ES-I3 (cell line): ENCODE measurements around the gene BET1.

Source experiments
- H3K36me3 ChIP-seq: 2 replicates; pipeline ENCODE4 v1.6.1; 2013; ENCODE audit warnings: mild to moderate bottlenecking, low read length, control low read depth, moderate library complexity; ENCODE audit not compliant: insufficient read depth
- H3K4me1 ChIP-seq: 2 replicates; pipeline ENCODE4 v1.6.1; 2013; ENCODE audit warnings: mild to moderate bottlenecking, control low read depth, low read length; ENCODE audit not compliant: insufficient read depth
- H3K9ac ChIP-seq: 2 replicates; pipeline ENCODE4 v1.6.1; 2013; ENCODE audit warnings: low read depth, mild to moderate bottlenecking, low read length, moderate library complexity
- H3K9me3 ChIP-seq: 2 replicates; pipeline ENCODE4 v1.6.1; 2013; ENCODE audit warnings: mild to moderate bottlenecking, low read length, moderate library complexity; ENCODE audit not compliant: control insufficient read depth, insufficient read depth

The BET1 gene

DNA sequence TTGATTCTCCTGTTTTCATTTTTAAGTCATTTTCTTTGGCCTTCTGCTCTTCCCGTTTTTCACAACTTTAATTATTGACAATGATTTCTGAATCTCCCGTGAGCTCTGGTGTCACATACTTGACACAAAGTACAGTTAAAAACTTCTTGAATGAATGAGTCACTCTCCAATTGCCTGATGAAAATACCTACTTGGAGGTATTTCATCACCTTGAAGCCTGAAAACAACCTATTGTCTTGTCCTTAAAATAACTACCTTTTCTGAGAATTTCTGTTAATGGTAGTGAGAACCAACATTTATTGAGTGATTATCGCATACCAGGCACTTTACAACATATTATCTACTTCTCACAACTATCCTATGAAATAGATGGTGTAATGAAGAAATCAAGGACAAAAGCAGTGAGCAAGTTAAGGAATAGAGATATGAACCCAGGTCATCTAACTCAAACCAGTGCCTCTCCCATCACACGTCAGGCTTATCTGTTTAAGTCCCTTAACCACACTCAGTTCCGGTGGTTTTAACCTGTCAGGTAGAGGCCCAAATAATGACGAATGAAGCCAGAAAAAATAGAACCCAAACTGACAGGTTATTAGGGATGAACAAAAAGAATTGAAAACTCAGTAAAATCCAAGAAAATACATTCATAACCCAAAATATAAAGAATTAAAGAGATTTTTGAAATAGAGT, 11.6 kb downstream of the BET1 start:
- Histone ChIP-seq H3K9me3 (no peaks in the 10 kb centered on the region), H3K36me3 (0 out of 2 replicates have a peak, but pooled peaks cover 2% of the 10 kb centered on the region), H3K4me1 (no peaks in the 10 kb centered on the region), H3K9ac (no peak overlapping the region)

DNA sequence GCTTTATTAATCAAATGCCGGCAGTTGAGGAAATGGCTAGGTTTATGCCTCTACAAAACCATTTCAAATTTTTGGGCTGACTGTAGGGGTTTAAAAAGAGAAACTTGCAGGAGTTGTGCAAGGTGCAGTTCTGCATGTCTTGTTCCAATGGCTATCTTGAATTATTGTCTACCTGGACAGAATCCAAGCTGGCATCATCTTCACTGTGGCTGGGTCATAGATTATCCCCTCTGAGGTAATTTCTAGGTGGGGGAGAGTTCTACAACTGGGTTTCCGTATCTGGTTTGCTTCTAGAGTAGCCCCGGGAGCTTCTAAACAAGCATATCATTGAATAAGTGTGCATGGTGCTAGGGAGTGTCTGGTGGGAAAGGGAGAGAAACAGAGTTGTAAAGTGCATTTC, 16.9 kb downstream of the BET1 start:
- H3K36me3 ChIP-seq = 0 out of 2 replicates have a peak, but pooled peaks cover 2% of the 10 kb centered on the region
- H3K9ac ChIP-seq = no peak overlapping the region
- H3K4me1 ChIP-seq = peaks cover 6% of the 10 kb centered on the region; the same call in 1 of the 2 replicates
- no peaks in the 10 kb centered on the region for H3K9me3 ChIP-seq

DNA sequence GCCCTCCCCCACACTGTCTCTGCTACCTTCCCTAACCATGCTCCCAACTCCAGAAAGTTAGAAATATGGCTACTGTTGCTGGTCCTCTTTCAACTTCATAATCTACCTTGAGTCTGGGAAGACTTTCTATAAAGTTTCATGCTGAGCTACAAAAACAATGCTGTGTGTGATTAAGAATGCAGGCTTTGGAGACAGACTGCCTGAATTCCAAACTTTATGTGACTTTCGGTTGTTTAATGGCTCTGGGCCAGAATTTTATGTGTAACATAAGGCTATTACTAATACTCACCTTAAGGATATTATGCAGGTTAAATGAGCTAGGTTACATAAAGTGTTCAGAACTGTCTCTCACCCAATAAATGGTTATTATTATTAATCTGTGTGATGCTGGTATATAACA, 19.1 kb downstream of the BET1 start:
- peaks cover 21% of the 10 kb centered on the region; the same call in 1 of the 2 replicates for H3K4me1 ChIP-seq
- no peak overlapping the region for H3K9ac ChIP-seq
- no peaks in the 10 kb centered on the region for H3K9me3 ChIP-seq
- no peaks in the 10 kb centered on the region for H3K36me3 ChIP-seq

DNA sequence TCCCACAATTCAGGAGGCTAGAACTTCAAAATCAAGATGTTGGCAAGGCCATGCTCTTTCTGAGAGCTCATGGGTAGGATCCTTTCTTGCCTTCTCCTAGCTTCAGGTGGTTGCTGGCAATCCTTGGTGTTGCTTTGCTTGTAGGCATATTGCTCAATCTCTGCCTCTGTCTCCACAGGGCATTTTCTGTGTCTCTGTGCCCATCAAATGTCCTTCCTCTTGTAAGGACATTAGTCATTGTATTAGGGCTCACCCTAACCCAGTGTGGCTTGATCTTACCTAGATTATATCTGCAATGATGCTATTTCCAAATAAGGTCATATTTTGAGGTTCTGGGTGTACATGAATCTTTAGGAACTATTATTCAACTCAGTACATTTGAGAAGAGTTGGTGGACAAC, 20.1 kb downstream of the BET1 start:
- Histone ChIP-seq H3K4me1 (peaks cover 21% of the 10 kb centered on the region; the same call in 1 of the 2 replicates), H3K9ac (no peak overlapping the region), H3K9me3 (no peaks in the 10 kb centered on the region), H3K36me3 (no peaks in the 10 kb centered on the region)

DNA sequence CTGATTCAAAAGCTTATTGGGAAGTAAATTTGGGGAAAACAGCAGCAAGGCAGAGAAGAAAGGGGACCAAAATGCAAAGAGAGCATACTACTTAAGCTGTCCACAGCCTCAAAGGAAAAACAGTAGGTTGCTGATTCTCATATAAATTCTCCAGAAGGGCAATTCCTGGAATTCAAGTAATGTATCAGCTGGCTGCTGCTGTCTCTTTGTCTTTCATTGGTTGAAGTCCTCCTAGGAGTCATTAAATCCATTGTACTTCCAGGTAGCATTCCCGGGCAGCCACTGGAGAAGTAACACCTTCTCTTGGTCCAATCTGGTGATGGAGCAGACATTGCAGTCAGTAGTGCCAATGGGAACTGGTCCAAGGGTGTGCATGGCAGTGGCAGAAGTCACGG, 22.7 kb downstream of the BET1 start:
- no peaks in the 10 kb centered on the region for H3K9me3 ChIP-seq
- peaks cover 22% of the 10 kb centered on the region; the same call in 1 of the 2 replicates for H3K4me1 ChIP-seq
- no peaks in the 10 kb centered on the region for H3K36me3 ChIP-seq
- H3K9ac ChIP-seq = no peak overlapping the region

DNA sequence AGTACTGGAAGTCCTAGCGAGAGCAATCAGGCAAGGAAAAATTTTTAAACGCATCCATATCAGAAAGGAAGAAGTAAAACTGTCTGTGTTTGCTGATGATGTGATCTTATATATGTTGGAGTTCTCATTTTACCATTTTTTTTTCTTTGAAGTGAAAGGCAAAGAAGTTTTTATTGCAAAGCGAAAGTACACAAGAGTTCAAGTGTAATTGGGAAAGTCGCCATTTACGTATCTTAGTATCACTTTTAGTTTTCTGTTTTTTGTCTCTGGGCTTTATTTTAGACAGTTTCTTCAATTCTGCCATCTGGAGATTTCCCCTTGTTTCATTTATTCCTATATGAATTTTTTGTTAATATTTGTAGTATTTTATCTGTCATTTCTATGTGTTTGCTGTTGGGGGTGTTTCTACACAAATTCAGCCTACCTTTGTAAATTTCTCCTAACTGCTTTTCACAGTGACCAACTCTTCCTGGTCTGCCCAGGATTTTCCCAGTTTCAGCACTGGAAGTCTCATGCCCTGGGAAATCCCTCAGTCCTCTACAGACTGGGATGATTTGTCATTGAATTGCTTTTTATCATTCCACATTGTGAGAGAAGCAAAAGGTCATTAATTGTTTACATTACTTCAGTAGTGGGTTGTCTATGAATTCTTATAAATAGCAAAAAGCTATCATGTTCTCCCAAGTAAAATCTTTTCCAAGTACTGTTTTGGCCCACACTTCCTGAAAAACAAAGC, 23.2 kb downstream of the BET1 start:
- peaks cover 19% of the 10 kb centered on the region; the same call in 1 of the 2 replicates for H3K4me1 ChIP-seq
- H3K9me3 ChIP-seq = no peaks in the 10 kb centered on the region
- H3K36me3 ChIP-seq = no peaks in the 10 kb centered on the region
- H3K9ac ChIP-seq = no peak overlapping the region

DNA sequence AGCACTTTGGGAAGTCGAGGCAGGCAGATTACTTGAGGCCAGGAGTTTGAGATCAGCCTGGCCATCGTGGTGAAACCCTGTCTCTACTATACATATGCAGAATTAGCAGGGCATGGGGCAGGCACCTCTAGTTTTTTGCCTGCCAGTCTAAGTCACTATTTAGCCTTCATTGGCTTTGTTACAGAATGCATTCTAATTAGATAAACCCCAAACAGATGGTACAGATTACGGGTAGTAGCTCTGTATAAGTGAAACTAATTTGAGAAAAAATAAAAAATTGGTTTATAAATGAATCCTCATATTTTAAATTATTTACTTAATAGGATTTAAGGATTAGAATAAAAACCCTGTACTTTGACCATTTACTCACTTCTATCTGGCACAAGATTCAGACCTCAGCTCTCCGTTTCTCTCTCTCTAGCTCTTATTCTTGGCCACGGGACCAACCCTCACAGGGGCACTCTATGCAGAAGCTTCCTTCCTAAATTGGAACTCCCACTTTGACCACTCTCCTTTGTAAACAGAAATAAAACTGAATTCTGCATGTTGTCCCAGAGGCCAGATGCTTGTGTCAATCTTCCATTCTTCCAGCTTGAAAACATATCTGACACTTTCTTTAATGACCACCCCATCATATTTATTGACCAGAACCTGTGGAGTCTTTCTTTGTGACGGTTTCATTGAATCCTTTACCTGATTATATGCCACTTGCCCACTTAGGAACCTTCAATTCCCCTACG, 26.8 kb downstream of the BET1 start:
- Histone ChIP-seq H3K4me1 (peaks cover 19% of the 10 kb centered on the region; the same call in 1 of the 2 replicates), H3K9me3 (no peaks in the 10 kb centered on the region), H3K36me3 (no peaks in the 10 kb centered on the region), H3K9ac (no peak overlapping the region)

DNA sequence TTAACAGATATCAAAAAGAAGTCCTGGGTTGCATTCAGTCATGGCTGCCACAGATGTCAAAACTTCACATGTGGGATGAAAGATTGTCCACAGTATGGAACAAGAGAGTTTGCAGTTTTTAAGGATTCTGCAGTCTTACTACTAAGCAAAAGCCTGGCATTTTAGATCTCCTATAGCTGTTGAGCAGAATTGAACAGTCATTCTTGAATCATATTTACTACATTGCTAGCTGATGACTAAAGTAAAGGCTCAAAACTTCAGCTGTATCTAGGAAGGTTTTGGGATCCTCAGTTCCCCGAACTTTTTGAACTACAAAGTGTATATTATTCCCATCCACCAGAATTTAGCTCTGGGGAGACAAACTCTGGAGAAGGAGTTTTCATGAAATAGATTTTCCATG, 31.0 kb downstream of the BET1 start:
- H3K9me3 ChIP-seq = no peaks in the 10 kb centered on the region
- H3K4me1 ChIP-seq = peaks cover 5% of the 10 kb centered on the region; the same call in 1 of the 2 replicates
- H3K36me3 ChIP-seq = no peaks in the 10 kb centered on the region
- H3K9ac ChIP-seq = no peak overlapping the region

DNA sequence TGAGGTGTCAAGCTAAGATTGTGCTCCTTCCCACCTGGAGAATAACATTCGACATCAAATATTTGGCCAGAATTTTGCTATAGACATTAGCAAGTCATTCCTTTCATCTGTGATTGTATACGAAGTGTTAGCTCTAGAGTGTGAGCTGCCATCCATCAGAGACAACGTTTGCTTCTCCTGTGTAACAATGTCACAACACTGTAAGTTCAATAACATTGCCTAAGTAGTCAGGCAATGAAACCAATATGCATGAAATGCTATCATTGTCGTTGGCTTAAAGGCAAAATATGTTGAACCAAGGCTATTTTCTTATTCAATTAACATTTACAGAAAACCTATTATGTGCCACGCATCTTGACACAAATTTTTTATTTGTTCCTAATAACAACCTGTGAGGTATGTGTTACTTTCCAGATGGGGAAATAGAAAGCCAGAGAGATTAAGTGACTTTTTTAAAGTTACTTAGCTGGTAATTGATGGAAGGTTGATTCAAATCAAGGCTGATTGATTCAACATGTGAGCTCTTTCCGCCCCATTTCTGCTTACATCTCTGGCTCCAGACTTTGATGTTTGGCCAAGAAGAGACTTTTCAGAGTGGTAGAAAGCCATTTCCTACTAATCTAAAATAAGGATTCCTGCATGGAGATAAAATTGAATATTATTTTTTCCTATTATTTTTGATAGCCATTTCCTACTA, 32.0 kb downstream of the BET1 start:
- H3K9me3 ChIP-seq = no peaks in the 10 kb centered on the region
- no peaks in the 10 kb centered on the region for H3K36me3 ChIP-seq
- H3K9ac ChIP-seq = no peak overlapping the region
- H3K4me1 ChIP-seq = peaks cover 5% of the 10 kb centered on the region; the same call in 1 of the 2 replicates

DNA sequence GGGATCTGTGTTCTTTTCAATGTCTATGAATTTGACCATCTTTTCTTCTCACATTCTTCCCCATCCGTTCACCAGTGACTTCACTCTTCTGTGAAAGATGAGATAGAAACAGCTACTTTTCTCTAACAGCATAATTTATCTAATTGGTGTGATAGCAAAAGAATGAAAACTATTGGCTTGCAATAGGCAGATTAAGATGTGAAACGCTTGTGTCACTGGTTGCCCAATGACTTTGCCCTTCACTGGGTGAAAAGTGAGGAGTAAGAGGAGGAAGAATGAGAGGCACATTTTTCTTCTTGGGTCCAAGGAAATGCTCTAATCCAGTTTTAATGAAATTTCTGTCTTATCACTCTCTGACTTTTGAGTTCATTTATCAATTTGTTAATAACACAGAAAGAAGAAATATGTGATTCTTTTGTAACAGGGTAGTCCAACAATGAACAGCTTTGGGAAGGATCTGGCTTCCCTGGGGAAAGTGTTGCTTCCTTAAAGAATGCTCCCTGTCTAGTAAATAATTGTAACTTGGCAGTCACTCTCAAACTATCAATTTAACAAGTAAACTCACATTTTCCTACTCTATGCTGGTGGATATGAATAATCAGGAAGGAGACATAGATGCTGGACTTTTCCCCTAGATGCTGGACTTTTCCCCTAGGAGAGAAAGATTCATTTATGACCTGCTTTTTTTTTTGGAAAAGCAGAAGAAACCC, 35.1 kb downstream of the BET1 start:
- Histone ChIP-seq H3K9ac (no peak overlapping the region), H3K36me3 (no peaks in the 10 kb centered on the region), H3K9me3 (no peaks in the 10 kb centered on the region), H3K4me1 (no peaks in the 10 kb centered on the region)

DNA sequence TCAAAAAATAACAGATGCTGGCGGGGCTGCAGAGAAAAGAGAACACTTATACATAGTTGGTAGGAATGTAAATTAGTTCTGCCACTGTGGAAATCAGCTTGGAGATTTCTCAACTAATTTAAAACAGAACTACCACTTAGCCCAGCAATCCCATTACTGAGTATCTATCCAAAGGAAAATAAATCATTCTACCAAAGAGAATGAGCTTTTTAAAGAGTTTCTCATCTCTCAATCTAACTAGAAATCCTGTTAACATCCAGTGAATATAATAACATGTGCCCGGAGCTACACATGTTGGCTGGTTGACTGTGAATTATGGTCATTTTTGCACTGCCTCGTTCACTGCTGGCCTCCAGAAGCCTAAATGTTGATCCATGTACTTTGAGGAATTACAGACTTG, 39.3 kb downstream of the BET1 start:
- no peak overlapping the region for H3K9ac ChIP-seq
- H3K4me1 ChIP-seq = no peaks in the 10 kb centered on the region
- no peaks in the 10 kb centered on the region for H3K9me3 ChIP-seq
- H3K36me3 ChIP-seq = no peaks in the 10 kb centered on the region

DNA sequence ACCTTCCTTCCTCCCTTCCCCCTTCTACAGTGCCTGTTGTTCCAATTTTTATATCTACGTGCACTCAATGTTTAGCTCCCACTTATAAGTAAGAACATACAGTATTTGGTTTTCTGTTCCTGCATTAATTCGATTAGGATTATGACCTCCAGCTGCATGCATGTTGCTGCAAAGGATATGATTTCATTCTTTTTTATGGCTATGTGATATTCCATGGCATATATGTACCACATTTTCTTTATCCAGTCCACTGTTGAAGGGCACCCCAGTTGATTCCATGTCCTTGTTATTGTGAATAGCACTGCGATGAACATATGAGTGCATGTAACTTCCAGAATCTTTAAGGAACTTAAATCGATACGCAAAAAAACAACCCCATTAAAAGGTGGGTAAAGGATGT, 39.9 kb downstream of the BET1 start:
- H3K9ac ChIP-seq = no peak overlapping the region
- H3K4me1 ChIP-seq = no peaks in the 10 kb centered on the region
- no peaks in the 10 kb centered on the region for H3K9me3 ChIP-seq

DNA sequence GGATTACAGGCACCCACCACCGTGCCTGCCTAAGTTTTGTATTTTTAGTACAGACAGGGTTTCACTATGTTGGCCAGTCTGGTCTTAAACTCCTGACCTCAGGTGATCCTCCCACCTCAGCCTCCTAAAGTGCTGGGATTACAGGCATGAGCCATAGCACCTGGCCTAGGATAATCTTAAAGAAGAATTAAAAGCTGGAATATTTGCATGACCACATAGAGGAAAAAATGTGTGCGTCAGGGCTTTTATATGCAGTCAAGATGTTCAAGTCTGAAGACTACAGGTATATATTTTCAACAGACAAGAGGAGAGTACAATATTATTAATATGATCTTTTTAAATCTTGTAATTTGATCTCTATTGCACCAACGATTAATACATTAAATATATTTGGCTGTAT, 43.2 kb downstream of the BET1 start:
- H3K4me1 ChIP-seq = no peaks in the 10 kb centered on the region
- H3K9ac ChIP-seq = no peak overlapping the region
- no peaks in the 10 kb centered on the region for H3K36me3 ChIP-seq
- no peaks in the 10 kb centered on the region for H3K9me3 ChIP-seq

More for the DNA sequence above, 39.9 kb downstream of the BET1 start:
- H3K36me3 ChIP-seq = no peaks in the 10 kb centered on the region

DNA sequence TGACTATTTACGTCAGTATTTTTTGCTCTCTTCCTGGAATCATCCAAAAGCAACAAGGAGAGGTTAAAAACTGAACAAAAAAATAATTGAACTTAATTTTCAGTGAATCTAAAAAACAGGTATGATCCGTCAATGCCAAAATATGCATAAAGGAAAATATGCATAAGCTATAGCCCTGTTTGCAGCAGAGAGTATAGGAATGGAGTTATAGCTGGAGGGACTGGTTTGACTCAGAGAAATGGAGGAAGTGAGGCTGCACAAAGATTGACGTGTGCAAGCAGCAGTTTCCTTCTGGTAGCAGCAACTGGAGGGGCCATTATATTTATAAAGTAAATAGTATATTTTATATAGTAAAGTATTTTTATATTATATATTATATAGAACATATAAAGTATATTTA, 45.5 kb downstream of the BET1 start:
- Histone ChIP-seq H3K36me3 (no peaks in the 10 kb centered on the region), H3K4me1 (no peaks in the 10 kb centered on the region)

More for the DNA sequence above, 45.5 kb downstream of the BET1 start:
- Histone ChIP-seq H3K9me3 (no peaks in the 10 kb centered on the region), H3K9ac (no peak overlapping the region)
